ENCODE results near the gene NKIRAS1.

GRCh38 chr3:23941440-23941839 is 24.6 kb upstream of the NKIRAS1 start:
- TF ChIP-seq POLR2A (IDR thresholded peaks at IDR 0.05; ENCODE audit: low read depth) (no peak), CTCF (IDR thresholded peaks at IDR 0.05) (no peak), EP300 (IDR thresholded peaks at IDR 0.05) (no peak), POLR2AphosphoS5 (IDR thresholded peaks at IDR 0.05) (no peak)

All from esophagus muscularis mucosa (tissue), 4 donors.